Trophoblast cell (in vitro differentiated cells and primary cell): ENCODE data around the gene CREBRF.

Experiments
- DNase-seq, 2 donors: peaks; one replicate each; pipeline ENCODE4 v3.0.0-alpha.2; 2016
- H2AFZ ChIP-seq: 2 replicates; pipeline ENCODE4 v1.6.1; 2013; ENCODE audit warnings: low read length, moderate library complexity, mild to moderate bottlenecking; ENCODE audit not compliant: insufficient read depth, poor library complexity
- H2AK5ac ChIP-seq: 2 replicates; pipeline ENCODE4 v1.6.1; 2013; ENCODE audit warnings: mild to moderate bottlenecking, low read length
- H2BK120ac ChIP-seq: 2 replicates; pipeline ENCODE4 v1.6.1; 2013; ENCODE audit warnings: low read length, mild to moderate bottlenecking, moderate library complexity; ENCODE audit not compliant: insufficient read depth, poor library complexity
- H2BK12ac ChIP-seq: 2 replicates; pipeline ENCODE4 v1.6.1; 2013; ENCODE audit warnings: mild to moderate bottlenecking, low read length, moderate library complexity
- H2BK5ac ChIP-seq: 2 replicates; pipeline ENCODE4 v1.6.1; 2013; ENCODE audit warnings: low read length, low read depth, moderate library complexity, mild to moderate bottlenecking; ENCODE audit not compliant: poor library complexity
- H3K14ac ChIP-seq: 2 replicates; pipeline ENCODE4 v1.6.1; 2013; ENCODE audit warnings: mild to moderate bottlenecking, low read length
- H3K18ac ChIP-seq: 2 replicates; pipeline ENCODE4 v1.6.1; 2013; ENCODE audit warnings: mild to moderate bottlenecking, low read length
- H3K23ac ChIP-seq: 2 replicates; pipeline ENCODE4 v1.6.1; 2013; ENCODE audit warnings: low read length
- H3K27ac ChIP-seq: 2 replicates; pipeline ENCODE4 v1.5.1; 2013; ENCODE audit warnings: low read depth, mild to moderate bottlenecking, inconsistent platforms, low read length, moderate library complexity
- H3K27me3 ChIP-seq: 2 replicates; pipeline ENCODE4 v1.6.1; 2013; ENCODE audit warnings: inconsistent platforms, mild to moderate bottlenecking, low read length, moderate library complexity; ENCODE audit not compliant: insufficient read depth
- H3K36me3 ChIP-seq, 2 experiments: 1 replicate in 1 of 2; 2 replicates in 1 of 2; pipeline ENCODE4 v1.6.1; 2013; ENCODE audit warnings: low read length in 2 of 2, mild to moderate bottlenecking in 2 of 2, moderate library complexity in 1 of 2; ENCODE audit not compliant: insufficient read depth in 2 of 2, control insufficient read depth in 1 of 2
- H3K4ac ChIP-seq: 2 replicates; pipeline ENCODE4 v1.6.1; 2013; ENCODE audit warnings: low read depth, mild to moderate bottlenecking, low read length, moderate library complexity
- H3K4me1 ChIP-seq, 2 experiments: 1 replicate in 1 of 2; 2 replicates in 1 of 2; pipeline ENCODE4 v1.6.1; 2013; ENCODE audit warnings: low read length in 2 of 2, mild to moderate bottlenecking in 2 of 2, moderate library complexity in 1 of 2; ENCODE audit not compliant: insufficient read depth in 2 of 2, control insufficient read depth in 1 of 2
- H3K4me2 ChIP-seq: 2 replicates; pipeline ENCODE4 v1.6.1; 2013; ENCODE audit warnings: inconsistent platforms, mild to moderate bottlenecking, low read length, moderate library complexity
- H3K4me3 ChIP-seq: 2 replicates; pipeline ENCODE4 v1.5.1; 2013; ENCODE audit warnings: mild to moderate bottlenecking, low read depth, low read length, inconsistent platforms
- H3K79me1 ChIP-seq: one replicate; pipeline ENCODE4 v1.6.1; 2013; ENCODE audit warnings: low read length
- H3K79me2 ChIP-seq: 2 replicates; pipeline ENCODE4 v1.6.1; 2013; ENCODE audit warnings: low read length, mild to moderate bottlenecking; ENCODE audit not compliant: control insufficient read depth, insufficient read depth, poor library complexity
- H3K9ac ChIP-seq: 2 replicates; pipeline ENCODE4 v1.6.1; 2013; ENCODE audit warnings: mild to moderate bottlenecking, low read length
- H3K9me3 ChIP-seq: 2 replicates; pipeline ENCODE4 v1.6.1; 2013; ENCODE audit warnings: low read depth, mild to moderate bottlenecking, control low read depth, inconsistent platforms, low read length; ENCODE audit not compliant: insufficient read depth
- H4K12ac ChIP-seq: 2 replicates; pipeline ENCODE4 v1.6.1; 2013; ENCODE audit warnings: low read depth, mild to moderate bottlenecking, low read length, moderate library complexity
- H4K8ac ChIP-seq: 2 replicates; pipeline ENCODE4 v1.6.1; 2013; ENCODE audit warnings: low read depth, mild to moderate bottlenecking, low read length, moderate library complexity
- H4K91ac ChIP-seq: one replicate; pipeline ENCODE4 v1.6.1; 2013; ENCODE audit warnings: low read depth, mild to moderate bottlenecking, low read length, moderate library complexity
- WGBS: extraction: QIAGEN DNeasy Blood & Tissue Kit; methylation state at CpG from one replicate; pipeline ENCODE4 v1.1.7; 2013; ENCODE audit warnings: missing lambda C conversion rate; ENCODE audit not compliant: insufficient read length, insufficient coverage; ENCODE audit errors: extremely low coverage; 5-methylcytosine and 5-hydroxymethylcytosine counted together

CREBRF gene

GRCh38 chr5:173065155-173065554 is 9.0 kb downstream of the CREBRF start:
- H4K12ac ChIP-seq: no peak overlapping the region

GRCh38 chr5:173069671-173070070 is 13.5 kb downstream of the CREBRF start:
- Histone ChIP-seq H3K18ac (peak overlapping the region; percentile 18), H2BK5ac (no peak overlapping the region), H2BK120ac (no peak overlapping the region), H3K4me1 (no peaks in the 10 kb centered on the region), H4K12ac (no peak overlapping the region), H3K9me3 (no peaks in the 10 kb centered on the region), H3K27ac (no peak overlapping the region), H3K27me3 (no peaks in the 10 kb centered on the region), H2BK12ac (no peak overlapping the region), H2AK5ac (no peak overlapping the region), H2AFZ (no peak overlapping the region), H3K36me3 (no peaks in the 10 kb centered on the region), H3K79me1 (no peaks in the 10 kb centered on the region), H3K9ac (no peak overlapping the region), H3K14ac (no peak overlapping the region), H3K4me2 (no peak overlapping the region), H3K23ac (no peak overlapping the region), H4K91ac (no peak overlapping the region), H4K8ac (no peak overlapping the region), H3K4ac (no peak overlapping the region), H3K4me3 (no peak overlapping the region), H3K79me2 (no peaks in the 10 kb centered on the region)
- DNase-seq: peak; percentile 82 to 95
- WGBS: no CpG with 5 or more reads among the region's 7 CpGs

More at GRCh38 chr5:173065155-173065554, 9.0 kb downstream of the CREBRF start:
- no peak overlapping the region for H2BK12ac ChIP-seq
- no peak overlapping the region for H3K14ac ChIP-seq
- no peaks in the 10 kb centered on the region for H3K27me3 ChIP-seq
- H3K18ac ChIP-seq: no peak overlapping the region
- H3K36me3 ChIP-seq: no peaks in the 10 kb centered on the region
- no peak for DNase-seq
- no peak overlapping the region for H3K27ac ChIP-seq
- no peaks in the 10 kb centered on the region for H3K79me1 ChIP-seq
- no peak overlapping the region for H2AFZ ChIP-seq
- no peaks in the 10 kb centered on the region for H3K9me3 ChIP-seq
- no peak overlapping the region for H3K4me2 ChIP-seq
- no peak overlapping the region for H3K9ac ChIP-seq
- H3K4me3 ChIP-seq: no peak overlapping the region
- no peak overlapping the region for H3K4ac ChIP-seq
- H4K91ac ChIP-seq: no peak overlapping the region
- H4K8ac ChIP-seq: no peak overlapping the region
- H2BK120ac ChIP-seq: no peak overlapping the region
- no peaks in the 10 kb centered on the region for H3K4me1 ChIP-seq
- H2BK5ac ChIP-seq: no peak overlapping the region
- H2AK5ac ChIP-seq: no peak overlapping the region
- H3K79me2 ChIP-seq: no peaks in the 10 kb centered on the region
- no peak overlapping the region for H3K23ac ChIP-seq

- Histone ChIP-seq H3K27me3 (no peaks in the 10 kb centered on the region), H4K91ac (no peak overlapping the region)
- no CpG with 5 or more reads among the region's 5 CpGs for WGBS
Observed at GRCh38 chr5:173075137-173075843, 19.1 kb downstream of the CREBRF start.

GRCh38 chr5:173075970-173076369 is 19.8 kb downstream of the CREBRF start:
- Histone ChIP-seq H2BK5ac (no peak overlapping the region), H3K79me2 (no peaks in the 10 kb centered on the region), H3K4me2 (no peak overlapping the region), H3K9ac (no peak overlapping the region), H3K4me1 (no peaks in the 10 kb centered on the region), H2BK12ac (no peak overlapping the region), H3K4ac (no peak overlapping the region), H3K14ac (no peak overlapping the region), H4K8ac (no peak overlapping the region), H2AK5ac (no peak overlapping the region), H3K4me3 (no peak overlapping the region), H3K9me3 (no peaks in the 10 kb centered on the region), H3K18ac (no peak overlapping the region), H3K36me3 (no peaks in the 10 kb centered on the region), H3K23ac (no peak overlapping the region), H3K27ac (no peak overlapping the region), H2BK120ac (no peak overlapping the region), H3K27me3 (no peaks in the 10 kb centered on the region), H2AFZ (no peak overlapping the region), H4K91ac (no peak overlapping the region), H4K12ac (no peak overlapping the region), H3K79me1 (no peaks in the 10 kb centered on the region)
- WGBS: no CpG with 5 or more reads among the region's 5 CpGs
- no peak for DNase-seq

More at GRCh38 chr5:173075137-173075843, 19.1 kb downstream of the CREBRF start:
- Histone ChIP-seq H4K8ac (no peak overlapping the region), H3K4me2 (no peak overlapping the region), H3K9me3 (no peaks in the 10 kb centered on the region), H4K12ac (no peak overlapping the region), H2BK120ac (no peak overlapping the region), H3K4me3 (no peak overlapping the region), H3K23ac (no peak overlapping the region), H2AFZ (no peak overlapping the region), H3K18ac (no peak overlapping the region), H3K79me2 (no peaks in the 10 kb centered on the region), H3K36me3 (no peaks in the 10 kb centered on the region), H3K9ac (no peak overlapping the region), H3K27ac (no peak overlapping the region), H3K14ac (no peak overlapping the region), H3K4me1 (no peaks in the 10 kb centered on the region), H2AK5ac (no peak overlapping the region), H3K79me1 (no peaks in the 10 kb centered on the region), H2BK5ac (no peak overlapping the region), H3K4ac (no peak overlapping the region), H2BK12ac (no peak overlapping the region)
- DNase-seq: peak; percentile 33 to 69
